ENCODE measurements around the gene TSPEAR.

The TSPEAR gene

GRCh38 chr21:44734026-44734745 is 22.8 kb upstream of the TSPEAR start:
- no peak for TF ChIP-seq CTCF (IDR thresholded peaks at IDR 0.05; ENCODE audit: low read length, missing control alignments)
- DNase-seq (ENCODE audit: low read depth), result no peak
- H3K4me3 ChIP-seq (replicated peaks; ENCODE audit: low read depth, low read length), result no peak overlapping the region

- TF ChIP-seq CTCF (IDR thresholded peaks at IDR 0.05; ENCODE audit: low read length, missing control alignments), result no peak
- DNase-seq (ENCODE audit: low read depth), result no peak
- H3K4me3 ChIP-seq (replicated peaks; ENCODE audit: low read depth, low read length), result no peak overlapping the region
Measured at GRCh38 chr21:44732956-44733355, 21.6 kb upstream of the TSPEAR start.

- no peak for DNase-seq (ENCODE audit: low read depth)
- H3K4me3 ChIP-seq (replicated peaks; ENCODE audit: low read depth, low read length), result no peak overlapping the region
- TF ChIP-seq CTCF (IDR thresholded peaks at IDR 0.05; ENCODE audit: low read length, missing control alignments), result no peak
Measured at GRCh38 chr21:44732263-44732662, 20.9 kb upstream of the TSPEAR start.

- DNase-seq (ENCODE audit: low read depth), result no peak
- no peak for TF ChIP-seq CTCF (IDR thresholded peaks at IDR 0.05; ENCODE audit: low read length, missing control alignments)
- no peak overlapping the region for H3K4me3 ChIP-seq (replicated peaks; ENCODE audit: low read depth, low read length)
Measured at GRCh38 chr21:44730951-44731579, 19.7 kb upstream of the TSPEAR start.

- no peak for TF ChIP-seq CTCF (IDR thresholded peaks at IDR 0.05; ENCODE audit: low read length, missing control alignments)
- H3K4me3 ChIP-seq (replicated peaks; ENCODE audit: low read depth, low read length), result no peak overlapping the region
- no peak for DNase-seq (ENCODE audit: low read depth)
Measured at GRCh38 chr21:44730028-44730395, 18.6 kb upstream of the TSPEAR start.

- no peak for TF ChIP-seq CTCF (IDR thresholded peaks at IDR 0.05; ENCODE audit: low read length, missing control alignments)
Measured at GRCh38 chr21:44729336-44730027, 18.1 kb upstream of the TSPEAR start.

More at GRCh38 chr21:44729336-44730027, 18.1 kb upstream of the TSPEAR start:
- H3K4me3 ChIP-seq (replicated peaks; ENCODE audit: low read depth, low read length), result no peak overlapping the region
- DNase-seq (ENCODE audit: low read depth), result no peak

All from fibroblast of pulmonary artery (primary cell).